MCF 10A (cell line): Measurements from ENCODE around the gene MTA3. TPM values are rescaled to one million over a fixed set of nuclear protein-coding genes. Genes with fewer than 3 reads are reported as not detected.
"Not testable (repeated sequence)": the region's sequence is repeated elsewhere in the genome, so short reads cannot be mapped to it uniquely, and the experiment has no call there.

Experiments
- BruUV-seq: library from RNA; stranded (reverse); fragments of 400-500 nt; replicated peaks from 2 replicates; lab custom pipeline; 2021; lab: Mats Ljungman, UMichigan
- CTCF ChIA-PET: fragments of 300-600 bp; sonication (Branson Sonifier 250); formaldehyde crosslinking; extraction: SDS; loops from one replicate; lab custom pipeline; 2021; ENCODE audit warnings: antibody characterized with exemption, inconsistent platforms; lab: Yijun Ruan, JAX
- POLR2A ChIA-PET: fragments of 300-600, 350-650 bp; sonication (Branson Sonifier 250); formaldehyde crosslinking; extraction: SDS; loops from one replicate; lab custom pipeline; 2020; ENCODE audit warnings: antibody characterized with exemption, inconsistent platforms; lab: Yijun Ruan, JAX
- DNase-seq: peaks from one replicate; pipeline ENCODE4 v3.0.0-alpha.2; 2018; ENCODE audit not compliant: unreplicated experiment
- H3K27ac Mint-ChIP-seq: one replicate; pipeline ENCODE4 v1.8.0; 2022; ENCODE audit warnings: mild to moderate bottlenecking, low read depth, mixed read lengths; ENCODE audit not compliant: unreplicated experiment
- H3K27me3 Mint-ChIP-seq: one replicate; pipeline ENCODE4 v1.8.0; 2022; ENCODE audit warnings: mixed read lengths; ENCODE audit not compliant: insufficient read depth, unreplicated experiment
- H3K36me3 Mint-ChIP-seq: one replicate; pipeline ENCODE4 v1.8.0; 2022; ENCODE audit warnings: mild to moderate bottlenecking, moderate library complexity, mixed read lengths; ENCODE audit not compliant: insufficient read depth, unreplicated experiment
- H3K4me1 Mint-ChIP-seq: one replicate; pipeline ENCODE4 v1.8.0; 2022; ENCODE audit warnings: mixed read lengths; ENCODE audit not compliant: insufficient read depth, unreplicated experiment
- H3K4me3 Mint-ChIP-seq: one replicate; pipeline ENCODE4 v1.8.0; 2022; ENCODE audit warnings: mild to moderate bottlenecking, moderate library complexity, mixed read lengths; ENCODE audit not compliant: unreplicated experiment
- H3K9me3 Mint-ChIP-seq: one replicate; pipeline ENCODE4 v1.8.0; 2022; ENCODE audit warnings: mixed read lengths; ENCODE audit not compliant: unreplicated experiment
- intact Hi-C: fragments of 100-400 bp; cut with micrococcal nuclease; formaldehyde crosslinking; loops from 2 replicates; pipeline ENCODE4 v1.14.1; 2022
- total RNA-seq: library from RNA; stranded (reverse); gene quantifications from 2 replicates; pipeline ENCODE4 v1.2.3, GENCODE V29; 2022
- TF ChIP-seq, protein P1 (sequence below): fragments of 200-600 bp; IDR thresholded peaks from one replicate; pipeline ENCODE4 v1.8.0; 2022; ENCODE audit warnings: antibody characterized with exemption, mild to moderate bottlenecking; ENCODE audit not compliant: unreplicated experiment

MTA3 gene
- total RNA-seq, 1 experiment from 2014 or later: 41.4 TPM

DNA sequence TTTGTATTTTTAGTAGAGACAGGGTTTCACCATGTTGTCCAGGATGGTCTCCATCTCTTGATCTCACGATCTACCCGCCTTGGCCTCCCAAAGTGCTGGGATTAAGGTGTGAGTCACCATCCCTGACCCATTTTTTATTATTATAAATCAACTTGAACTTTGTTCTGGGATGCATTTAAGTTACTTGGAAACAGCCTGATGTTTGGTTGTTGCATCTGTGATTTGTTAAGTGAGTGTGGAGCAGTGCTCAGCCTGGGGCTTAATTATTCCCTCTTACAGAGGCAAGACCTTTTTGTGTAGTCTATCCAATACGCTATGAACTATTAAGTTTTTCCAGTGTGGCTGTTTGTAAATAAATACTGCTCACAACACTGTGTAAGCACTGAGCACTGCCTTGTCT lies 32.6 kb downstream of the MTA3 start:
- no peak for DNase-seq
- intact Hi-C loops: no loop called here
- POLR2A ChIA-PET: no interaction called here
- BruUV-seq: no TSS peak
- H3K9me3 Mint-ChIP-seq: no peaks in the 10 kb centered on the region
- H3K27ac Mint-ChIP-seq: no peak overlapping the region
- CTCF ChIA-PET: interaction anchor here (1.5 kb wide), 1 partner anchor 63 kb away, joined by 3 read pairs; no protein-coding TSS in a partner anchor
- TF ChIP-seq, protein P1, sequence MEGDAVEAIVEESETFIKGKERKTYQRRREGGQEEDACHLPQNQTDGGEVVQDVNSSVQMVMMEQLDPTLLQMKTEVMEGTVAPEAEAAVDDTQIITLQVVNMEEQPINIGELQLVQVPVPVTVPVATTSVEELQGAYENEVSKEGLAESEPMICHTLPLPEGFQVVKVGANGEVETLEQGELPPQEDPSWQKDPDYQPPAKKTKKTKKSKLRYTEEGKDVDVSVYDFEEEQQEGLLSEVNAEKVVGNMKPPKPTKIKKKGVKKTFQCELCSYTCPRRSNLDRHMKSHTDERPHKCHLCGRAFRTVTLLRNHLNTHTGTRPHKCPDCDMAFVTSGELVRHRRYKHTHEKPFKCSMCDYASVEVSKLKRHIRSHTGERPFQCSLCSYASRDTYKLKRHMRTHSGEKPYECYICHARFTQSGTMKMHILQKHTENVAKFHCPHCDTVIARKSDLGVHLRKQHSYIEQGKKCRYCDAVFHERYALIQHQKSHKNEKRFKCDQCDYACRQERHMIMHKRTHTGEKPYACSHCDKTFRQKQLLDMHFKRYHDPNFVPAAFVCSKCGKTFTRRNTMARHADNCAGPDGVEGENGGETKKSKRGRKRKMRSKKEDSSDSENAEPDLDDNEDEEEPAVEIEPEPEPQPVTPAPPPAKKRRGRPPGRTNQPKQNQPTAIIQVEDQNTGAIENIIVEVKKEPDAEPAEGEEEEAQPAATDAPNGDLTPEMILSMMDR: no peak
- H3K4me3 Mint-ChIP-seq: no peak overlapping the region
- H3K4me1 Mint-ChIP-seq: no peaks in the 10 kb centered on the region
- peaks cover 7% of the 10 kb centered on the region for H3K36me3 Mint-ChIP-seq
- no peaks in the 10 kb centered on the region for H3K27me3 Mint-ChIP-seq

DNA sequence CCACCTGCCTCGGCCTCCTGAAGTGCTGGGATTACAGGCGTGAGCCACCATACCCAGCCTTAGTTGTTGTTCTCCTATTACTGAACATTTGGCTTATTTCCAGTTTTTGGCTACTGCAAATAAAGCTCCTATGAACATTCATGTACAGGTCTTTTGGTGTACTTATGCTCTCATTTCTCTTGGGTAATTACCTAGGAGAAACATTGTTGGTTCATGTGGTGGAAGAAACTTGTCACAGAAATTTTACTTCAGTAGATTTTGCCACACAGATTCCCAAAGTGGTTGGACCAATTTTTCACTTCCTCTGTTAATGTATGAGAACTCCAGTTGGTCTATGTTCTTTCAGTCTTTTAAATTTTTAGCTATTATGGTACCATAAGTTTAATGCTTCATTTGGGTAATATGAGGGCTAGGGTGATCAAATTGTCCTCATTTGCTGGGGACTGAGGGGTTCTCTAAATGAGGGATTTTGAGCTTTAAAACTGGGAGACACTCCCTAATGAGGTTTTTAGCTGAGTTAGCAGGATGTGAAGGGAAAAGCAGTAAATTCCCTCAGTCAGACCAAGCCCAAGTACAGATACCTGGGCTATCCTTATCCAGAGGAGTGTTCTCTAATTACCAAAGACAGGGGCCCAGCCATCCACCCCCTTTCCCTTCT lies 33.9 kb downstream of the MTA3 start:
- ChIA-PET POLR2A (interaction anchor here (0.5 to 1.6 kb wide), 2 partner anchors 17 to 24 kb away, joined by 3 read pairs; no protein-coding TSS in a partner anchor), CTCF (interaction anchor here (0.5 to 1.9 kb wide), 5 partner anchors 12 to 90 kb away, joined by 3 to 6 read pairs (median 3); no protein-coding TSS in a partner anchor)
- Mint-ChIP-seq H3K27ac (no peak overlapping the region), H3K27me3 (no peaks in the 10 kb centered on the region), H3K4me1 (no peaks in the 10 kb centered on the region), H3K9me3 (no peaks in the 10 kb centered on the region), H3K36me3 (peaks cover 7% of the 10 kb centered on the region), H3K4me3 (no peak overlapping the region)
- intact Hi-C loops: no loop called here
- BruUV-seq: no TSS peak
- TF ChIP-seq, protein P1: no peak
- no peak for DNase-seq

DNA sequence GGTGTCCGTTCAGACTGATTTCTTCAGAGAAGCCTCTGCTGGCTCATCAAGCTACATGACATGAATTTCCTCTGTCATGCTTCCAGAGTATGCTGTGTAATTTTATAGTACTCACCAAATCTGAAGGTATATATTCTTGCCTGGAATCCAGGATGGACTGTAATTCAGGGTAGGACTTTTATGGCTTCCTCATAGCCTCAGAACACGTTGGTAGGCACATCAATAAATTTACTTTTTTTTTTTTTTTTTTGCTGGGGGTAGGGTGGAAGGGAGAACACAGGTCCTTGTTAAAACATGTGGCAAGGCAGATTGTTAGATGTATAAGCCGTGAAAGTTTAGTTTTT lies 34.4 kb downstream of the MTA3 start:
- Mint-ChIP-seq H3K27me3 (no peaks in the 10 kb centered on the region), H3K4me1 (no peaks in the 10 kb centered on the region), H3K27ac (no peak overlapping the region), H3K9me3 (no peaks in the 10 kb centered on the region), H3K4me3 (no peak overlapping the region), H3K36me3 (peaks cover 7% of the 10 kb centered on the region)
- intact Hi-C loops: no loop called here
- TF ChIP-seq, protein P1: no peak
- POLR2A ChIA-PET: interaction anchor here (1.6 kb wide), 1 partner anchor 24 kb away, joined by 3 read pairs; no protein-coding TSS in a partner anchor
- CTCF ChIA-PET: interaction anchor here (0.8 to 1.9 kb wide), 4 partner anchors 11 to 61 kb away, joined by 3 to 6 read pairs (median 3); no protein-coding TSS in a partner anchor
- no TSS peak for BruUV-seq
- DNase-seq: no peak

DNA sequence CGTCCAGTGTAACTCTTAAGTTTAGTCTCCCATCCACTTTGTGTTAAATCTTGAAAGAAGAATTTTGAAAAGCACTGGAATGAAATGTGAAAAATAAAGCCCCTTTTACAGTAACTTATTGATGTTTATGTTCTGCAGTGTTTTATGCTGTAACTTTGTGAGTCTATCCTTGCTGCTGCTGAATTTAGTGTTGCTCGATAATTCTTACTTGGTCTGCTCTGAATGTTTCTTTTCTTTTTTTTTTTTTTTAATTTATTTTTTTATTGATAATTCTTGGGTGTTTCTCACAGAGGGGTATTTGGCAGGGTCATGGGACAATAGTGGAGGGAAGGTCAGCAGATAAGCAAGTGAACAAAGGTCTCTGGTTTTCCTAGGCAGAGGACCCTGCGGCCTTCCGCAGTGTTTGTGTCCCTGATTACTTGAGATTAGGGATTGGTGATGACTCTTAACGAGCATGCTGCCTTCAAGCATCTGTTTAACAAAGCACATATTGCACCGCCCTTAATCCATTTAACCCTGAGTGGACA lies 36.0 kb downstream of the MTA3 start:
- H3K4me3 Mint-ChIP-seq, H3K9me3 Mint-ChIP-seq, intact Hi-C loops, H3K27me3 Mint-ChIP-seq, BruUV-seq, DNase-seq, H3K27ac Mint-ChIP-seq, POLR2A ChIA-PET, H3K4me1 Mint-ChIP-seq, CTCF ChIA-PET: not testable (repeated sequence)
- H3K36me3 Mint-ChIP-seq: peaks cover 12% of the 10 kb centered on the region

DNA sequence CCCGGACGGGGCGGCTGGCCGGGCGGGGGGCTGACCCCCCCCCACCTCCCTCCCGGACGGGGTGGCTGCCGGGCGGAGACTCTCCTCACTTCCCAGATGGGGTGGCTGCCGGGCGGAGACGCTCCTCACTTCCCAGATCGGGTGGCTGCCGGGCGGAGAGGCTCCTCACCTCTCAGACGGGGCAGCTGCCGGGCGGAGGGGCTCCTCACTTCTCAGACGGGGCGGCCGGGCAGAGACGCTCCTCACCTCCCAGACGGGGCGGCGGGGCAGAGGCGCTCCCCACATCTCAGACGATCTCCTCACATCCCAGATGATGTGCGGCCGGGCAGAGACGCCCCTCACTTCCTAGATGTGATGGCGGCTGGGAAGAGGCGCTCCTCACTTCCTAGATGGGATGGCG lies 37.7 kb downstream of the MTA3 start:
- DNase-seq, H3K27me3 Mint-ChIP-seq, H3K4me1 Mint-ChIP-seq, H3K27ac Mint-ChIP-seq, H3K9me3 Mint-ChIP-seq, POLR2A ChIA-PET, CTCF ChIA-PET, intact Hi-C loops, BruUV-seq, H3K4me3 Mint-ChIP-seq: not testable (repeated sequence)
- H3K36me3 Mint-ChIP-seq: peaks cover 29% of the 10 kb centered on the region
